HepG2 (cell line): ENCODE measurements around the gene PPIA. TPM values are rescaled to one million over a fixed set of nuclear protein-coding genes. Genes with fewer than 3 reads are reported as not detected.

Source experiments
- ARHGAP35 ChIP-seq: sonication (generic); formaldehyde crosslinking; IDR thresholded peaks from 2 replicates; pipeline ENCODE4 v1.9.0; 2022; ENCODE audit warnings: mild to moderate bottlenecking, inconsistent platforms, moderate library complexity, missing genetic modification reagents, borderline replicate concordance
- ASH2L ChIP-seq: fragments of 300-600, 200-600 bp; sonication (generic); IDR thresholded peaks from 2 replicates; pipeline ENCODE4 v1.7.0; 2017; ENCODE audit warnings: low read depth, mild to moderate bottlenecking, moderate library complexity, mixed read lengths, low read length; ENCODE audit not compliant: insufficient read length
- ATF3 ChIP-seq: sonication (generic); formaldehyde crosslinking; IDR thresholded peaks from 2 replicates; pipeline ENCODE4 v1.4.0; 2020; ENCODE audit warnings: missing genetic modification reagents
- ATRX ChIP-seq: sonication (generic); formaldehyde crosslinking; IDR thresholded peaks from 2 replicates; pipeline ENCODE4 v1.4.0; 2020; ENCODE audit warnings: missing genetic modification reagents, borderline replicate concordance
- BCL3 ChIP-seq: sonication (generic); formaldehyde crosslinking; IDR thresholded peaks from 2 replicates; pipeline ENCODE4 v1.5.1; 2020; ENCODE audit warnings: mild to moderate bottlenecking, missing genetic modification reagents, moderate library complexity
- BRD4 ChIP-seq: sonication (generic); formaldehyde crosslinking; IDR thresholded peaks from 2 replicates; pipeline ENCODE4 v1.4.0; 2020; ENCODE audit warnings: missing genetic modification reagents
- CEBPG ChIP-seq: IDR thresholded peaks from 2 replicates; pipeline ENCODE4 v1.6.1; 2016
- CERS6 ChIP-seq: sonication (generic); formaldehyde crosslinking; IDR thresholded peaks from 2 replicates; pipeline ENCODE4 v1.5.0; 2020; ENCODE audit warnings: missing genetic modification reagents
- DR1 ChIP-seq: sonication (generic); formaldehyde crosslinking; IDR thresholded peaks from 2 replicates; pipeline ENCODE4 v1.8.0; 2021; ENCODE audit warnings: mild to moderate bottlenecking, missing genetic modification reagents, inconsistent platforms
- GLMP ChIP-seq: sonication (generic); formaldehyde crosslinking; IDR thresholded peaks from 2 replicates; pipeline ENCODE4 v1.9.0; 2021; ENCODE audit warnings: missing genetic modification reagents, mild to moderate bottlenecking, borderline replicate concordance
- JARID2 ChIP-seq: sonication (generic); formaldehyde crosslinking; IDR thresholded peaks from 2 replicates; pipeline ENCODE4 v1.8.1; 2023; ENCODE audit warnings: missing genetic modification reagents, inconsistent platforms; ENCODE audit not compliant: insufficient replicate concordance
- NONO ChIP-seq, 2 experiments: fragments of 450-650 bp in 1 of 2; sonication (generic) in 1 of 2; formaldehyde crosslinking in 1 of 2; IDR thresholded peaks in 1 of 2; conservative IDR thresholded peaks in 1 of 2; 2 replicates each; pipeline versions ENCODE4 v1.6.1 to v1.8.0; 2017 to 2022; ENCODE audit warnings: mild to moderate bottlenecking in 1 of 2, missing genetic modification reagents in 1 of 2, moderate library complexity in 1 of 2
- POGK ChIP-seq: sonication (generic); formaldehyde crosslinking; conservative IDR thresholded peaks from 2 replicates; pipeline ENCODE4 v1.8.0; 2022; ENCODE audit warnings: mild to moderate bottlenecking, moderate library complexity, missing genetic modification reagents
- SMARCC2 ChIP-seq: fragments of 450-650 bp; IDR thresholded peaks from 2 replicates; pipeline ENCODE4 v1.6.1; 2017; ENCODE audit warnings: antibody characterized with exemption, mild to moderate bottlenecking
- ZBTB43 ChIP-seq: sonication (generic); formaldehyde crosslinking; conservative IDR thresholded peaks from 2 replicates; pipeline ENCODE4 v1.4.0; 2020; ENCODE audit warnings: missing genetic modification reagents
- ZNF20 ChIP-seq: sonication (generic); formaldehyde crosslinking; IDR thresholded peaks from 2 replicates; pipeline ENCODE4 v1.4.0; 2020; ENCODE audit warnings: mild to moderate bottlenecking, moderate library complexity, missing genetic modification reagents
- ZNF207 ChIP-seq: fragments of 450-650 bp; IDR thresholded peaks from 2 replicates; pipeline ENCODE4 v1.6.1; 2016; ENCODE audit warnings: antibody characterized with exemption, borderline replicate concordance
- ZNF253 ChIP-seq: sonication (generic); formaldehyde crosslinking; IDR thresholded peaks from 2 replicates; pipeline ENCODE4 v1.8.0; 2022; ENCODE audit warnings: mild to moderate bottlenecking, missing genetic modification reagents, borderline replicate concordance
- ZNF326 ChIP-seq: sonication (generic); formaldehyde crosslinking; IDR thresholded peaks from 2 replicates; pipeline ENCODE4 v1.4.0; 2020; ENCODE audit warnings: missing genetic modification reagents, borderline replicate concordance
- ZNF331 ChIP-seq: sonication (generic); formaldehyde crosslinking; IDR thresholded peaks from 2 replicates; pipeline ENCODE4 v1.4.0; 2020; ENCODE audit warnings: missing genetic modification reagents
- ZNF337 ChIP-seq: sonication (generic); formaldehyde crosslinking; IDR thresholded peaks from 2 replicates; pipeline ENCODE4 v1.5.1; 2020; ENCODE audit warnings: missing genetic modification reagents, low read depth, mild to moderate bottlenecking, borderline replicate concordance
- ZNF496 ChIP-seq: sonication (generic); formaldehyde crosslinking; IDR thresholded peaks from 2 replicates; pipeline ENCODE4 v1.8.1; 2023; ENCODE audit warnings: mild to moderate bottlenecking, moderate library complexity, missing genetic modification reagents; ENCODE audit not compliant: insufficient replicate concordance
- ZNF552 ChIP-seq: sonication (generic); formaldehyde crosslinking; IDR thresholded peaks from 2 replicates; pipeline ENCODE4 v1.9.0; 2022; ENCODE audit warnings: missing genetic modification reagents, mild to moderate bottlenecking, borderline replicate concordance
- ZNF878 ChIP-seq: sonication (generic); formaldehyde crosslinking; IDR thresholded peaks from 2 replicates; pipeline ENCODE4 v1.8.1; 2023; ENCODE audit warnings: mild to moderate bottlenecking, missing genetic modification reagents, moderate library complexity
- polyA plus RNA-seq, 8 experiments: library from polyadenylated mRNA; depleted of rRNA in 3 of 8; stranded (reverse) in 7 of 8; unstranded in 1 of 8; fragments of >200 nt; fragmentation: Illumina TruSeq in 4 of 8; extraction: Trizol in 4 of 8; gene quantifications; 2 replicates each; pipeline versions ENCODE4 v1.2.1 to v1.2.3, GENCODE V29; 2011 to 2016; ENCODE audit warnings: low read depth in 4 of 8, missing spikeins in 1 of 8, mixed read lengths in 1 of 8; ENCODE audit not compliant: insufficient read depth in 1 of 8
- total RNA-seq, 5 experiments: library from RNA; depleted of rRNA; stranded (reverse); fragments of >200 nt; fragmentation: Illumina TruSeq; extraction: Trizol; gene quantifications; 2 replicates each; pipeline ENCODE4 v1.2.3, GENCODE V29; 2016; ENCODE audit warnings: low read depth in 1 of 5

The PPIA gene
- total and polyA plus RNA-seq, 2 of the 13 experiments (the other 11 are each of a cell fraction or from before 2014, with no cell fraction given) = 2,268 to 3,010 TPM

- TF ChIP-seq POGK (CRISPR knock-in tag) = 0 out of 2 replicates have a peak, but pooled peaks have one; percentile 6
- TF ChIP-seq ZNF878 = no peak
- TF ChIP-seq DR1 (CRISPR knock-in tag) = no peak
- no peak for TF ChIP-seq SMARCC2
- TF ChIP-seq ZNF337 (CRISPR knock-in tag) = no peak
- TF ChIP-seq BRD4 (CRISPR knock-in tag) = no peak
- no peak for TF ChIP-seq ZNF253
- peak; percentile 69 for TF ChIP-seq ASH2L
- TF ChIP-seq BCL3 (CRISPR knock-in tag) = no peak
- no peak for TF ChIP-seq ZNF496 (CRISPR knock-in tag)
- TF ChIP-seq ATF3 (CRISPR knock-in tag) = no peak
- TF ChIP-seq ZNF20 = no peak
- TF ChIP-seq JARID2 = no peak
- no peak for TF ChIP-seq ZNF326
- no peak for TF ChIP-seq GLMP
- peak; percentile 81 for TF ChIP-seq CEBPG (CRISPR knock-in tag)
- no peak for TF ChIP-seq ZBTB43
- no peak for TF ChIP-seq CERS6 (CRISPR knock-in tag)
- TF ChIP-seq ARHGAP35 (CRISPR knock-in tag) = no peak
- no peak for TF ChIP-seq NONO (IDR thresholded peaks at IDR 0.05)
- no peak for TF ChIP-seq NONO (CRISPR knock-in tag; conservative IDR thresholded peaks at IDR 0.05)
- 0 out of 2 replicates have a peak, but pooled peaks have one; percentile 7 for TF ChIP-seq ZNF331 (CRISPR knock-in tag)
- no peak for TF ChIP-seq ATRX (CRISPR knock-in tag)
- TF ChIP-seq ZNF207 = no peak
- TF ChIP-seq ZNF552 (CRISPR knock-in tag) = no peak; the same call in 1 of the 2 replicates
Observed at GRCh38 chr7:44847509-44847919, 51.0 kb downstream of the PPIA start (continued).
